ENCODE measurements around the gene LRP1.

Gene LRP1

GRCh38 chr12:57262126-57262822 lies 134.0 kb downstream of the LRP1 start:
- Mint-ChIP-seq H3K9me3 (no peaks in the 10 kb centered on the region), H3K36me3 (peaks cover 33% of the 10 kb centered on the region), H3K27me3 (no peaks in the 10 kb centered on the region), H3K4me1 (peaks cover 7% of the 10 kb centered on the region), H3K27ac (no peak overlapping the region), H3K4me3 (no peak overlapping the region)
- ATAC-seq: no peak
